Upper lobe of right lung (tissue), 1 donor: Measurements from ENCODE around the gene MYO1H. TPM values are rescaled to one million over a fixed set of nuclear protein-coding genes. Genes with fewer than 3 reads are reported as not detected.

Experiments used
- ATAC-seq: fragments of 200-7000 bp; cut with Tn5 transposase; one replicate; pipeline ENCODE4 v1.9.1; 2020; ENCODE audit warnings: mild to moderate bottlenecking, moderate library complexity
- DNase-seq: peaks from one replicate; pipeline ENCODE4 v3.0.0-alpha.2; 2020
- H3K27ac ChIP-seq: fragments of 200-600 bp; one replicate; pipeline ENCODE4 v1.8.0; 2022
- H3K27me3 ChIP-seq: fragments of 200-600 bp; one replicate; pipeline ENCODE4 v1.8.0; 2022; ENCODE audit warnings: mild to moderate bottlenecking
- H3K36me3 ChIP-seq: fragments of 200-600 bp; one replicate; pipeline ENCODE4 v1.8.0; 2022
- H3K4me1 ChIP-seq: fragments of 200-600 bp; one replicate; pipeline ENCODE4 v1.8.0; 2022
- H3K4me3 ChIP-seq: fragments of 200-600 bp; one replicate; pipeline ENCODE4 v1.8.0; 2022; ENCODE audit warnings: mild to moderate bottlenecking
- H3K9me3 ChIP-seq: fragments of 200-600 bp; one replicate; pipeline ENCODE4 v1.8.0; 2022
- intact Hi-C: fragments of 100-400 bp; cut with DNase I; formaldehyde crosslinking; loops from one replicate; pipeline ENCODE4 v1.11.0; 2022
- total RNA-seq: library from RNA; stranded (reverse); fragmentation: NEBNext Ultra II Directional; extraction: Animal tissue kit (Norgen Biotek cat#: 25700); gene quantifications from one replicate; pipeline ENCODE4 v1.2.1, GENCODE V29; 2021
- TF ChIP-seq, protein P1 (sequence below): fragments of 200-600 bp; IDR thresholded peaks from one replicate; pipeline ENCODE4 v1.8.0; 2022; ENCODE audit warnings: antibody characterized with exemption
- donor health status: DM: no; HTN: yes; CAD: no; lungs with severe emphysema.

Gene MYO1H
- total RNA-seq, 1 donor from 2014 or later: 0.64 TPM

- ATAC-seq (no peak), DNase-seq (no peak)
- TF ChIP-seq, protein P1, sequence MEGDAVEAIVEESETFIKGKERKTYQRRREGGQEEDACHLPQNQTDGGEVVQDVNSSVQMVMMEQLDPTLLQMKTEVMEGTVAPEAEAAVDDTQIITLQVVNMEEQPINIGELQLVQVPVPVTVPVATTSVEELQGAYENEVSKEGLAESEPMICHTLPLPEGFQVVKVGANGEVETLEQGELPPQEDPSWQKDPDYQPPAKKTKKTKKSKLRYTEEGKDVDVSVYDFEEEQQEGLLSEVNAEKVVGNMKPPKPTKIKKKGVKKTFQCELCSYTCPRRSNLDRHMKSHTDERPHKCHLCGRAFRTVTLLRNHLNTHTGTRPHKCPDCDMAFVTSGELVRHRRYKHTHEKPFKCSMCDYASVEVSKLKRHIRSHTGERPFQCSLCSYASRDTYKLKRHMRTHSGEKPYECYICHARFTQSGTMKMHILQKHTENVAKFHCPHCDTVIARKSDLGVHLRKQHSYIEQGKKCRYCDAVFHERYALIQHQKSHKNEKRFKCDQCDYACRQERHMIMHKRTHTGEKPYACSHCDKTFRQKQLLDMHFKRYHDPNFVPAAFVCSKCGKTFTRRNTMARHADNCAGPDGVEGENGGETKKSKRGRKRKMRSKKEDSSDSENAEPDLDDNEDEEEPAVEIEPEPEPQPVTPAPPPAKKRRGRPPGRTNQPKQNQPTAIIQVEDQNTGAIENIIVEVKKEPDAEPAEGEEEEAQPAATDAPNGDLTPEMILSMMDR: no peak
- H3K27ac ChIP-seq: no peak overlapping the region
- peaks cover 9% of the 10 kb centered on the region for H3K4me1 ChIP-seq
- H3K4me3 ChIP-seq: no peak overlapping the region
- peaks cover 68% of the 10 kb centered on the region for H3K27me3 ChIP-seq
- no peaks in the 10 kb centered on the region for H3K9me3 ChIP-seq
- intact Hi-C loops: no loop called here
- H3K36me3 ChIP-seq: no peaks in the 10 kb centered on the region
Measured at GRCh38 chr12:109304485-109304884, 43.2 kb upstream of the MYO1H start.

DNA sequence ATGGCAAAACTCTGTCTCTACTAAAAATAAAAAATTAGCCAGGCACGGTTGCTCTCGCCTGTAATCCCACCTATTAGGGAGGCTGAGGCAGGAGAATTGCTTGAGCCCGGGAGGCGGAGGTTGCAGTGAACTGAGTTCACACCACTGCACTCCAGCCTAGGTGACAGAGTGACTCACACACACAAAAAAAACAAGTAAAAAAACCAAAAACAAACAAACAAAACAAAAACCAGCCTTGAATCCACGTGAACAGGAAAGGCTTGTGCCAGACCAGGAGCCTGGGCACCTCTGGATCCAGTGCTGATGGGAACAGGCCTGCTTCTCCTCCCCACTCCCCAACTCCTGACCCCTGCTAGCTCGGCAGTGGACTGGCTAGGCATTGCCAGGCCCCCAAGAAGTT is 42.2 kb upstream of the MYO1H start:
- H3K27me3 ChIP-seq: peaks cover 75% of the 10 kb centered on the region
- intact Hi-C loops: no loop called here
- H3K36me3 ChIP-seq: no peaks in the 10 kb centered on the region
- H3K4me3 ChIP-seq: no peak overlapping the region
- H3K4me1 ChIP-seq: peaks cover 14% of the 10 kb centered on the region
- ATAC-seq: no peak
- TF ChIP-seq, protein P1: no peak
- no peak for DNase-seq
- H3K9me3 ChIP-seq: no peaks in the 10 kb centered on the region
- no peak overlapping the region for H3K27ac ChIP-seq

- Histone ChIP-seq H3K27me3 (peaks cover 67% of the 10 kb centered on the region), H3K4me3 (no peak overlapping the region), H3K36me3 (no peaks in the 10 kb centered on the region), H3K9me3 (no peaks in the 10 kb centered on the region), H3K27ac (no peak overlapping the region), H3K4me1 (peaks cover 14% of the 10 kb centered on the region)
- TF ChIP-seq, protein P1: no peak
- ATAC-seq (no peak), DNase-seq (no peak)
- intact Hi-C loops: no loop called here
Measured at GRCh38 chr12:109307051-109307450, 40.6 kb upstream of the MYO1H start.

- Histone ChIP-seq H3K27ac (no peak within 1 kb of the TSS), H3K4me3 (peak within 1 kb of the TSS; percentile 39), H3K4me1 (peaks cover 14% of the 10 kb centered on the region), H3K27me3 (peaks cover 54% of the 10 kb centered on the region), H3K36me3 (no peaks in the 10 kb centered on the region), H3K9me3 (no peaks in the 10 kb centered on the region)
- no peak for ATAC-seq
- DNase-seq: no peak
- TF ChIP-seq, protein P1: no peak
- intact Hi-C loops: no loop called here
Measured at GRCh38 chr12:109308534-109309380, 38.9 kb upstream of the MYO1H start, which contains the start of gene FOXN4. FOXN4 (minus strand) TSS chr12:109309284; CDS start chr12:109308321, 963 bp downstream.

GRCh38 chr12:109309381-109310246 is 38.1 kb upstream of the MYO1H start:
- peak; percentile 61 for ATAC-seq
- Histone ChIP-seq H3K27me3 (peaks cover 54% of the 10 kb centered on the region), H3K4me1 (peaks cover 14% of the 10 kb centered on the region), H3K27ac (no peak overlapping the region), H3K36me3 (no peaks in the 10 kb centered on the region), H3K9me3 (no peaks in the 10 kb centered on the region), H3K4me3 (peak overlapping the region; percentile 39)
- intact Hi-C loops: no loop called here
- TF ChIP-seq, protein P1: no peak
- no peak for DNase-seq
